Astrocyte (in vitro differentiated cells and primary cell): Measurements from ENCODE around the gene CARD14. TPM values are rescaled to one million over a fixed set of nuclear protein-coding genes. Genes with fewer than 3 reads are reported as not detected.

ENCODE experiments used
- DNase-seq: peaks from one replicate; pipeline ENCODE4 v3.0.0-alpha.2; 2010; ENCODE audit warnings: low read depth
- FAIRE-seq: peaks from 2 replicates; lab custom pipeline; 2011; peaks lifted over from hg19 to GRCh38; lab: Jason Lieb, UNC
- H2AFZ ChIP-seq: 2 replicates; pipeline ENCODE4 v1.6.0; 2012; ENCODE audit warnings: low read depth, low read length, inconsistent platforms
- H3K27ac ChIP-seq: 2 replicates; pipeline ENCODE4 v1.5.1; 2011; ENCODE audit warnings: low read depth, low read length, inconsistent platforms
- H3K27me3 ChIP-seq: 2 replicates; pipeline ENCODE4 v1.6.0; 2011; ENCODE audit warnings: low read length, inconsistent platforms; ENCODE audit not compliant: insufficient read depth
- H3K36me3 ChIP-seq: 2 replicates; pipeline ENCODE4 v1.5.1; 2011; ENCODE audit warnings: low read length, inconsistent platforms; ENCODE audit not compliant: insufficient read depth
- H3K4me1 ChIP-seq: 2 replicates; pipeline ENCODE4 v1.5.1; 2011; ENCODE audit warnings: low read length, inconsistent platforms; ENCODE audit not compliant: insufficient read depth
- H3K4me2 ChIP-seq: 2 replicates; pipeline ENCODE4 v1.6.0; 2012; ENCODE audit warnings: low read length, inconsistent platforms
- H3K4me3 ChIP-seq: 2 replicates; pipeline ENCODE4 v1.5.1; 2011; ENCODE audit warnings: low read depth, mild to moderate bottlenecking, low read length, inconsistent platforms; ENCODE audit not compliant: insufficient read depth
- H3K79me2 ChIP-seq: 2 replicates; pipeline ENCODE4 v1.6.0; 2012; ENCODE audit warnings: mild to moderate bottlenecking, low read length, inconsistent platforms; ENCODE audit not compliant: insufficient read depth
- H3K9ac ChIP-seq: 2 replicates; pipeline ENCODE4 v1.6.0; 2012; ENCODE audit warnings: mild to moderate bottlenecking, low read length, inconsistent platforms
- H3K9me3 ChIP-seq: 2 replicates; pipeline ENCODE4 v1.5.1; 2012; ENCODE audit warnings: low read depth, mild to moderate bottlenecking, low read length, inconsistent platforms; ENCODE audit not compliant: insufficient read depth
- H4K20me1 ChIP-seq: 2 replicates; pipeline ENCODE4 v1.6.0; 2012; ENCODE audit warnings: low read length, inconsistent platforms; ENCODE audit not compliant: insufficient read depth
- H3K27ac Mint-ChIP-seq: one replicate; pipeline ENCODE4 v1.8.0; 2021; ENCODE audit warnings: mild to moderate bottlenecking, mixed read lengths; ENCODE audit not compliant: unreplicated experiment
- H3K27me3 Mint-ChIP-seq: one replicate; pipeline ENCODE4 v1.8.0; 2021; ENCODE audit warnings: low read depth, mixed read lengths; ENCODE audit not compliant: unreplicated experiment
- H3K36me3 Mint-ChIP-seq: one replicate; pipeline ENCODE4 v1.8.0; 2021; ENCODE audit warnings: low read depth, mixed read lengths; ENCODE audit not compliant: unreplicated experiment
- H3K4me1 Mint-ChIP-seq: one replicate; pipeline ENCODE4 v1.8.0; 2021; ENCODE audit warnings: low read depth, mixed read lengths; ENCODE audit not compliant: unreplicated experiment
- H3K4me3 Mint-ChIP-seq: one replicate; pipeline ENCODE4 v1.8.0; 2021; ENCODE audit warnings: mild to moderate bottlenecking, moderate library complexity, mixed read lengths; ENCODE audit not compliant: unreplicated experiment
- H3K9me3 Mint-ChIP-seq: one replicate; pipeline ENCODE4 v1.8.0; 2021; ENCODE audit warnings: mild to moderate bottlenecking, mixed read lengths; ENCODE audit not compliant: unreplicated experiment
- CTCF ChIP-seq: IDR thresholded peaks from 2 replicates; pipeline ENCODE4 v1.5.1; 2011; ENCODE audit warnings: low read depth, mild to moderate bottlenecking, inconsistent platforms, low read length, moderate library complexity; ENCODE audit not compliant: insufficient read depth
- EZH2 ChIP-seq: IDR thresholded peaks from 2 replicates; pipeline ENCODE4 v1.6.1; 2012; ENCODE audit warnings: mild to moderate bottlenecking, low read length, inconsistent platforms; ENCODE audit not compliant: insufficient read depth
- total RNA-seq: library from RNA; stranded (reverse); gene quantifications from 2 replicates; pipeline ENCODE4 v1.2.1, GENCODE V29; 2021

The CARD14 gene
- total RNA-seq, 1 donor from 2014 or later: not detected

- FAIRE-seq: no peak
- no peak overlapping the region for H3K4me2 ChIP-seq
- peaks cover 3% of the 10 kb centered on the region for H3K27me3 ChIP-seq
- H3K4me3 ChIP-seq: no peak overlapping the region
- H3K9me3 ChIP-seq: no peaks in the 10 kb centered on the region
- no peaks in the 10 kb centered on the region for H3K79me2 ChIP-seq
- H3K9ac ChIP-seq: no peak overlapping the region
- TF ChIP-seq EZH2: no peak
- TF ChIP-seq CTCF: no peak
- peaks cover 20% of the 10 kb centered on the region for H3K36me3 ChIP-seq
- peaks cover 2% of the 10 kb centered on the region for H3K4me1 Mint-ChIP-seq
- peaks cover 4% of the 10 kb centered on the region for H4K20me1 ChIP-seq
- H3K27ac ChIP-seq: no peak overlapping the region
- no peak overlapping the region for H3K4me3 Mint-ChIP-seq
- peaks cover 3% of the 10 kb centered on the region for H3K36me3 Mint-ChIP-seq
- H3K9me3 Mint-ChIP-seq: no peaks in the 10 kb centered on the region
- peaks cover 3% of the 10 kb centered on the region for H3K27me3 Mint-ChIP-seq
- no peak overlapping the region for H2AFZ ChIP-seq
- no peak overlapping the region for H3K27ac Mint-ChIP-seq
- no peaks in the 10 kb centered on the region for H3K4me1 ChIP-seq
- DNase-seq: no peak
These were observed 38.8 kb upstream of the CARD14 start for GRCh38 chr17:80130992-80131391.

- H3K9ac ChIP-seq: no peak overlapping the region
- Mint-ChIP-seq H3K27me3 (no peaks in the 10 kb centered on the region), H3K27ac (no peak overlapping the region), H3K9me3 (no peaks in the 10 kb centered on the region), H3K36me3 (peaks cover 8% of the 10 kb centered on the region), H3K4me3 (no peak overlapping the region), H3K4me1 (peaks cover 2% of the 10 kb centered on the region)
- H2AFZ ChIP-seq: no peak overlapping the region
- no peaks in the 10 kb centered on the region for H3K79me2 ChIP-seq
- H3K9me3 ChIP-seq: no peaks in the 10 kb centered on the region
- peaks cover 10% of the 10 kb centered on the region for H4K20me1 ChIP-seq
- no peak overlapping the region for H3K27ac ChIP-seq
- no peak for FAIRE-seq
- H3K27me3 ChIP-seq: no peaks in the 10 kb centered on the region
- TF ChIP-seq CTCF (no peak), EZH2 (no peak)
- peaks cover 38% of the 10 kb centered on the region for H3K36me3 ChIP-seq
- no peaks in the 10 kb centered on the region for H3K4me1 ChIP-seq
- H3K4me3 ChIP-seq: no peak overlapping the region
- H3K4me2 ChIP-seq: no peak overlapping the region
- DNase-seq: no peak
These were observed 36.8 kb upstream of the CARD14 start for GRCh38 chr17:80132906-80133625.

- Histone ChIP-seq H3K9me3 (no peaks in the 10 kb centered on the region), H3K27ac (no peak overlapping the region), H3K4me2 (no peak overlapping the region), H3K4me3 (no peak overlapping the region), H3K27me3 (no peaks in the 10 kb centered on the region), H4K20me1 (peaks cover 14% of the 10 kb centered on the region), H3K79me2 (no peaks in the 10 kb centered on the region), H2AFZ (no peak overlapping the region), H3K9ac (no peak overlapping the region), H3K36me3 (peaks cover 42% of the 10 kb centered on the region), H3K4me1 (no peaks in the 10 kb centered on the region)
- H3K4me3 Mint-ChIP-seq: no peak overlapping the region
- H3K27me3 Mint-ChIP-seq: no peaks in the 10 kb centered on the region
- FAIRE-seq (no peak), DNase-seq (no peak)
- H3K9me3 Mint-ChIP-seq: no peaks in the 10 kb centered on the region
- peaks cover 2% of the 10 kb centered on the region for H3K4me1 Mint-ChIP-seq
- no peak overlapping the region for H3K27ac Mint-ChIP-seq
- peaks cover 8% of the 10 kb centered on the region for H3K36me3 Mint-ChIP-seq
- no peak for TF ChIP-seq CTCF
- no peak for TF ChIP-seq EZH2
These were observed 36.2 kb upstream of the CARD14 start for GRCh38 chr17:80133626-80133970.
